SK-N-SH (cell line): Measurements from ENCODE around the gene COCH. TPM values are rescaled to one million over a fixed set of nuclear protein-coding genes. Genes with fewer than 3 reads are reported as not detected.

Source experiments
- polyA plus RNA-seq, 3 experiments: library from polyadenylated mRNA; depleted of rRNA; stranded (reverse); fragments of >200 nt; gene quantifications; 2 replicates each; pipeline ENCODE4 v1.2.3, GENCODE V29; 2012
- TF ChIP-seq, protein P1 (sequence below): fragments of 150-350 bp; IDR thresholded peaks from 2 replicates; pipeline ENCODE4 v1.6.1; 2017; ENCODE audit warnings: antibody characterized with exemption, low read length, low read depth, borderline replicate concordance

Gene COCH
- polyA plus RNA-seq, 1 of the 3 experiments (the other 2 are of a cell fraction): 9.3 TPM

DNA sequence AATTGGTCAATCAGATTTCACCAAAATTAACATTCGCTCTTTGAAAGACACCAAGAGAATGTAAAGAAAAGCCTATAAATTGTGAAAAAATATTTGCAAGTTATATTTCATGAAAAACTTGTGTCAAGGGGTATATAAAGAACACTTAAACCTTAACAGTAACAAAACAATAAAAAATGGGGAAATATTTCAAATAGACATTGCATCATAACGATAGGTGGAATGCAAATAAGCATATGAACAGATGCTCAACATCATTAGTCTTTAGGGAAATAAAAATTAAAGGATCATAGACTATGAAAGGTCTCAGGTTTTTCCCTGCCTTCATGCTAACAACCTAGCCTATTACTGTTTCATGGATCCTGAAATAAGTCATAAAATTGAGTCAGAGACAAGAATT is 64.3 kb downstream of the COCH start (continued):
- TF ChIP-seq, protein P1, sequence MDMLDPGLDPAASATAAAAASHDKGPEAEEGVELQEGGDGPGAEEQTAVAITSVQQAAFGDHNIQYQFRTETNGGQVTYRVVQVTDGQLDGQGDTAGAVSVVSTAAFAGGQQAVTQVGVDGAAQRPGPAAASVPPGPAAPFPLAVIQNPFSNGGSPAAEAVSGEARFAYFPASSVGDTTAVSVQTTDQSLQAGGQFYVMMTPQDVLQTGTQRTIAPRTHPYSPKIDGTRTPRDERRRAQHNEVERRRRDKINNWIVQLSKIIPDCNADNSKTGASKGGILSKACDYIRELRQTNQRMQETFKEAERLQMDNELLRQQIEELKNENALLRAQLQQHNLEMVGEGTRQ: no peak
- TF ChIP-seq, all 33 proteins: peak for 0

Other genes starting within 250 kb of the COCH start
- 1.7 and 3.4 TPM in 2 replicates for gene AP4S1, start 151.1 kb downstream of the COCH start, polyA plus RNA-seq (2012; rRNA removed)
- gene STRN3, start 151.8 kb downstream of the COCH start, polyA plus RNA-seq (2012; rRNA removed): 7.2 and 8.9 TPM in 2 replicates